Left forelimb (tissue), 1 donor: ENCODE measurements around the gene TMEM250.
A peak's percentile ranks its signal among the peaks of the same experiment; 100 is the strongest.

ENCODE experiments used
- DNase-seq: peaks from one replicate; pipeline ENCODE4 v3.0.0-alpha.2; 2018; ENCODE audit warnings: low spot score

Gene TMEM250

GRCh38 chr9:136093995-136094881 lies 24.4 kb downstream of the TMEM250 start:
- no peak for DNase-seq

GRCh38 chr9:136093346-136093986 lies 25.2 kb downstream of the TMEM250 start:
- no peak for DNase-seq

- no peak for DNase-seq
These were observed 25.9 kb downstream of the TMEM250 start for GRCh38 chr9:136092741-136093140.

- DNase-seq: no peak
These were observed 26.4 kb downstream of the TMEM250 start for GRCh38 chr9:136092353-136092650.

GRCh38 chr9:136091582-136092352 lies 26.9 kb downstream of the TMEM250 start:
- DNase-seq: no peak

GRCh38 chr9:136090768-136091581 lies 27.7 kb downstream of the TMEM250 start:
- no peak for DNase-seq

- no peak for DNase-seq
These were observed 28.5 kb downstream of the TMEM250 start for GRCh38 chr9:136090056-136090735.

GRCh38 chr9:136089697-136090045 lies 29.0 kb downstream of the TMEM250 start:
- DNase-seq: no peak

GRCh38 chr9:136088939-136089696 lies 29.6 kb downstream of the TMEM250 start:
- DNase-seq: peak; percentile 63

- peak; percentile 51 for DNase-seq
These were observed 30.2 kb downstream of the TMEM250 start for GRCh38 chr9:136088481-136088938.

- DNase-seq: peak; percentile 57
These were observed 30.8 kb downstream of the TMEM250 start for GRCh38 chr9:136087741-136088480.

GRCh38 chr9:136086951-136087740 lies 31.5 kb downstream of the TMEM250 start:
- DNase-seq: peak; percentile 42

- peak; percentile 68 for DNase-seq
These were observed 32.3 kb downstream of the TMEM250 start for GRCh38 chr9:136086213-136086881.

- peak; percentile 55 for DNase-seq
These were observed 32.9 kb downstream of the TMEM250 start for GRCh38 chr9:136085815-136086212.

GRCh38 chr9:136084063-136084944 lies 34.4 kb downstream of the TMEM250 start:
- DNase-seq: peak; percentile 59

GRCh38 chr9:136083558-136084062 lies 35.1 kb downstream of the TMEM250 start:
- peak; percentile 53 for DNase-seq
